Small intestine (tissue), 16 donors: ENCODE results near the gene IGFALS. TPM values are rescaled to one million over a fixed set of nuclear protein-coding genes. Genes with fewer than 3 reads are reported as not detected.
A peak's percentile ranks its signal among the peaks of the same experiment; 100 is the strongest.

Experiments used
- DNase-seq, 2 donors: peaks; one replicate each; pipeline versions ENCODE4 v3.0.0 to v3.0.0-alpha.2; 2013
- FAIRE-seq: peaks from 2 replicates; lab custom pipeline; 2012; peaks lifted over from hg19 to GRCh38; lab: Jason Lieb, UNC
- H3K27ac ChIP-seq, 3 donors: one replicate each; pipeline ENCODE4 v1.5.1; 2013; ENCODE audit warnings: low read length in 2 of 3, mild to moderate bottlenecking in 2 of 3, control low read depth in 1 of 3, inconsistent platforms in 1 of 3, low read depth in 1 of 3, moderate library complexity in 1 of 3
- H3K27me3 ChIP-seq, 3 donors: one replicate each; pipeline ENCODE4 v1.6.1; 2013; ENCODE audit warnings: low read length in 3 of 3, inconsistent platforms in 1 of 3; ENCODE audit not compliant: control insufficient read depth in 3 of 3, insufficient read depth in 3 of 3
- H3K36me3 ChIP-seq, 3 donors: one replicate each; pipeline ENCODE4 v1.6.1; 2013; ENCODE audit warnings: low read length in 3 of 3, inconsistent platforms in 1 of 3, low read depth in 1 of 3, mild to moderate bottlenecking in 1 of 3, moderate library complexity in 1 of 3; ENCODE audit not compliant: control insufficient read depth in 3 of 3, insufficient read depth in 2 of 3
- H3K4me1 ChIP-seq, 3 donors: one replicate each; pipeline ENCODE4 v1.6.1; 2013; ENCODE audit warnings: low read length in 2 of 3, inconsistent platforms in 1 of 3, low read depth in 1 of 3, mild to moderate bottlenecking in 1 of 3, moderate library complexity in 1 of 3; ENCODE audit not compliant: control insufficient read depth in 3 of 3, insufficient read depth in 2 of 3
- H3K4me3 ChIP-seq, 3 donors: one replicate each; pipeline ENCODE4 v1.5.1; 2013; ENCODE audit warnings: low read length in 3 of 3, control low read depth in 1 of 3, inconsistent platforms in 1 of 3, low read depth in 1 of 3, mild to moderate bottlenecking in 1 of 3, moderate library complexity in 1 of 3
- H3K9me3 ChIP-seq, 2 donors: one replicate each; pipeline ENCODE4 v1.6.1; 2013; ENCODE audit warnings: low read depth in 1 of 2, low read length in 1 of 2; ENCODE audit not compliant: control insufficient read depth in 2 of 2, insufficient read depth in 1 of 2
- WGBS, 3 donors: extraction: QIAGEN DNeasy Blood & Tissue Kit; methylation state at CpG; one replicate each; pipeline ENCODE4 v1.1.7; 2013; 5-methylcytosine and 5-hydroxymethylcytosine counted together
- long read RNA-seq, 10 donors: transcript quantifications; one replicate each; lab custom pipeline, GENCODE V29; 2026
- polyA plus RNA-seq, 4 donors: library from polyadenylated mRNA; stranded (reverse) in 3 of 4; unstranded in 1 of 4; fragments of 200-250 nt in 3 of 4; fragments of 120-200 nt in 1 of 4; gene quantifications; one replicate each; pipeline versions ENCODE4 v1.2.1 to v1.2.3, GENCODE V29; 2013
- donor health status: healthy with polysubstance abuse.
- donor health status: control.
- donor health status: control.
- donor health status: Bipolar disorder and iron deficiency.
- donor health status: healthy.

Gene IGFALS
- 10 to 100 TPM in 1 of 4 donors, under 1 TPM in 3; 0.16 to 17.0 (median 0.38) TPM for polyA plus RNA-seq
- long read RNA-seq, donor 1, result 0 reads
- long read RNA-seq, donor 2, result 0 reads
- long read RNA-seq, donor 3, partial matches to known transcripts, result 0 of 1 reads
- long read RNA-seq, donor 3, other reads (novel, unspliced or antisense), result 0 of 1 reads
- long read RNA-seq, donor 4, result 0 reads
- long read RNA-seq, donor 5, partial matches to known transcripts, result 0 of 1 reads
- long read RNA-seq, donor 5, other reads (novel, unspliced or antisense), result 0 of 1 reads
- long read RNA-seq, donor 6, partial matches to known transcripts, result 0 of 2 reads
- long read RNA-seq, donor 6, other reads (novel, unspliced or antisense), result 0 of 2 reads
- long read RNA-seq, donor 7, result 0 reads
- long read RNA-seq, donor 8, result 0 reads
- long read RNA-seq, donor 9, result 0 reads
- long read RNA-seq, donor 10, partial matches to known transcripts, result 0 of 1 reads
- long read RNA-seq, donor 10, other reads (novel, unspliced or antisense), result 0 of 1 reads

DNA sequence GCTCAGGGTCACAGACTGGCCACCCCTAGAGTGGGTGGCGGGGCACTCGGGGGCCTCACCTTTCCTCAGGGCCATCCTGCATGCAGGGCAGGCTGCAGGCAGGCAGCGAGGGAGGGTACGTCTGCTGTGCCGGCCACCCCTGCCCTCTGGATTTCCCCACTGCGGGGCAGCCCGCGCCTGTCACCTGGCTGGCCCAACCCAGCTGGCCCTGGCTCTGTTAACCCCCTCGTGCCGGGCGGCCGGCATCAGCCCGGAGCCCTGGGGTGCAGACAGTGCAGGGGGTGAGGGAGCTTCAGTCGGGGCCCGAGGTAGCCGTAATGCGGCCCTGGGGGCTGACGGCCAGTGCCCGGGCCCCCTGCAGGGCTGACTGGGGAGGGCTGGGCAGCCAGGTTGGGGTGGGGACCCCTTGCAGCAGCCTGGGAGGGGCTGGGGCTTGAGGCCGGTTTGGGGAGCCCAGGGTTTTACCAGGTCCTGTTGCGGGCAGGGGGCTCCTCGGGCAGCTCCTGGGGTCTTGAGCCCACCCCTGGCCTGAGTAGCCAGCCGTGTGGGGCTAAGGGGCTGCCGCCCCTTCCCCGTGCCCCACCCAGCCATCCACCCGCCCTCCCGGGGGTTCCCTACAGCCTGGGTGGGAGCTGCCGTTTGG is at the start of gene IGFALS:
TSS of gene IGFALS (minus strand) at position 128 of the 643 bp plus-strand sequence. CDS start at position 75, 53 bp downstream.
- Histone ChIP-seq H3K36me3 (peaks cover 0 to 38% (median 4%) of the 10 kb centered on the region in 3 donors), H3K4me1 (peaks cover 0 to 22% (median 0%) of the 10 kb centered on the region in 3 donors), H3K27me3 (no peaks in the 10 kb centered on the region), H3K4me3 (peak within 1 kb of the TSS in 1 of 3 donors; percentile 29), H3K27ac (peak within 1 kb of the TSS in 1 of 3 donors; percentile 33), H3K9me3 (peaks cover 0 to 15% of the 10 kb centered on the region in 2 donors)
- FAIRE-seq (no peak), DNase-seq (peak in 1 of 2 donors; percentile 48)
- WGBS, 3 donors, result 23 to 55% (median 39%) methylated on average over 21 to 28 of the region's 28 CpGs

DNA sequence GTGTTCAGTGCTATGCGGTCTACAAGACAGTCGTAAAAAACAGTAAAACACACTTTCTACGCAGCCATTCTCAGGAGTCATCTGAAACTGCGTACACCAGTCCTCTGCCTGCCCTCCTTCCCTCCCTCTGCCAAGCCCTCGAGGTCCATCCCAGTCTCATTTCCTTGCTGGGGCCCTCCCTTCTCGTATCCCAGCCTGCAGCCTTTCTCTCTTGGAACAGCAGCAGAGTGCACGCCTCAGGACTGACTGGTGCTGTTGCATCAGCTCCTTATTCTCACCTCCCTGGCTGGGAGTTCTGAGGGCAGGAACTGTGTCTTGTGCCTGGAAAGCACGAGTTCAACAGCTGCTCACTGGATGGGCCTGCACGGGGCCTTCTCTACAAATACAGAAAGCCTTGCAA is 46.0 kb upstream of the IGFALS start:
- WGBS, 3 donors, result 66 to 77% (median 72%) methylated on average over 9 of the region's 9 CpGs
- H3K36me3 ChIP-seq, result peaks cover 0 to 7% (median 2%) of the 10 kb centered on the region in 3 donors
- H3K27ac ChIP-seq, result peak overlapping the region in 1 of 3 donors; percentile 18
- H3K27me3 ChIP-seq, result no peaks in the 10 kb centered on the region
- no peaks in the 10 kb centered on the region for H3K4me1 ChIP-seq
- H3K4me3 ChIP-seq, result no peak overlapping the region
- DNase-seq, result peak in 1 of 2 donors; percentile 33
- H3K9me3 ChIP-seq, result no peaks in the 10 kb centered on the region
- no peak for FAIRE-seq

DNA sequence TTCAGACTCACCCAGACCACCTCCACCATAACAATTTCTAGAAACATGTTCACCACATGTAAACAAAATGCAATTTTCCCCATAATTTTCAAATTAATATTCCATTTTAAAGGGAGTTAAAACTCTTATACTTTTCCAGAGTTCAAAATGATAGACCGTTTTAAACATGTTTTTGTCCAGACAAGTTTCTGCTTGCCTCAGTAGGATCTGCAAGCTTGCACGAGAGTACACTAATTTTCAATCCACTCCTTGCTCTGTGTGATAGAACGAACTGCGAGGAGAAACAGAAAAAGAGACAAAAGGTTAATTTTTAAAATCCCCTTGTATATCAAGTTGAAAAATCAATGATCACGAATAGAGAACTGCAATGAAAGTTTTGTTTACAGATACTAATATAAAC is 40.6 kb upstream of the IGFALS start:
- Histone ChIP-seq H3K27me3 (no peaks in the 10 kb centered on the region), H3K27ac (no peak overlapping the region), H3K9me3 (no peaks in the 10 kb centered on the region), H3K4me3 (no peak overlapping the region), H3K4me1 (peaks cover 0 to 30% (median 0%) of the 10 kb centered on the region in 3 donors), H3K36me3 (peaks cover 0 to 21% (median 0%) of the 10 kb centered on the region in 3 donors)
- DNase-seq (no peak), FAIRE-seq (no peak)
- WGBS, 3 donors, result 68 to 85% (median 84%) methylated on average over 5 of the region's 5 CpGs

DNA sequence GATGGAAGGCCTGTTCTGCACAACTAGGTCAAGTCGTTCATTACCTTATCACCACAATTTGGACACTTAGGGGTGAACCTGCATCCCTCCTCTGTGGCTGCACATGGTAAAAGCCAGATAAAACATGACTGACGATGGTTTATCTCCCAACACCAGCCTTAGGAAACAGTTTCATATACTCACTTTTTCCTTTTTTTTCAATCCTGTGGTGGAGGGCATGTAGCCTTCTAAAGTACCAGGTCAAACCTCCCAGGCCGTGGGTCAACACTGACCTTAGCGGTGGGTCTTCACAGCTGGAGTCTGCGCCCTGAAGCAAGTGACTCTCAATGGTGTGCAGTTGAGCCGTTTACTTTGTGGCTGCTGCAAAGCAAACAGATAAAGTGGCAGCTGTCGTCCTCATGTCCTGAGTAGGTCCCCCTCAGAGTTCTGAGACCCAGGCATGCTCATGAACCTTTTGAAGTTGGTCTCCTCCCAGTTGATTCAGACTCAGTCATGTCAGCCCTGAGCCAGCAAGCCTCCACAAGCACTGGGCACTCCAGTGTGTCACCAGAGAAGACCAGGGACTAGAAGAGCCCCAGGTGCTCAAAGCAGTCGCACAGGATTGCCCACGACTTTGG is 39.4 kb upstream of the IGFALS start:
- Histone ChIP-seq H3K27me3 (no peaks in the 10 kb centered on the region), H3K27ac (no peak overlapping the region), H3K9me3 (no peaks in the 10 kb centered on the region), H3K4me3 (no peak overlapping the region), H3K36me3 (peaks cover 0 to 19% (median 0%) of the 10 kb centered on the region in 3 donors), H3K4me1 (peaks cover 0 to 30% (median 0%) of the 10 kb centered on the region in 3 donors)
- 62 to 75% (median 68%) methylated on average over 9 of the region's 9 CpGs for WGBS, 3 donors
- FAIRE-seq, result no peak
- no peak for DNase-seq

DNA sequence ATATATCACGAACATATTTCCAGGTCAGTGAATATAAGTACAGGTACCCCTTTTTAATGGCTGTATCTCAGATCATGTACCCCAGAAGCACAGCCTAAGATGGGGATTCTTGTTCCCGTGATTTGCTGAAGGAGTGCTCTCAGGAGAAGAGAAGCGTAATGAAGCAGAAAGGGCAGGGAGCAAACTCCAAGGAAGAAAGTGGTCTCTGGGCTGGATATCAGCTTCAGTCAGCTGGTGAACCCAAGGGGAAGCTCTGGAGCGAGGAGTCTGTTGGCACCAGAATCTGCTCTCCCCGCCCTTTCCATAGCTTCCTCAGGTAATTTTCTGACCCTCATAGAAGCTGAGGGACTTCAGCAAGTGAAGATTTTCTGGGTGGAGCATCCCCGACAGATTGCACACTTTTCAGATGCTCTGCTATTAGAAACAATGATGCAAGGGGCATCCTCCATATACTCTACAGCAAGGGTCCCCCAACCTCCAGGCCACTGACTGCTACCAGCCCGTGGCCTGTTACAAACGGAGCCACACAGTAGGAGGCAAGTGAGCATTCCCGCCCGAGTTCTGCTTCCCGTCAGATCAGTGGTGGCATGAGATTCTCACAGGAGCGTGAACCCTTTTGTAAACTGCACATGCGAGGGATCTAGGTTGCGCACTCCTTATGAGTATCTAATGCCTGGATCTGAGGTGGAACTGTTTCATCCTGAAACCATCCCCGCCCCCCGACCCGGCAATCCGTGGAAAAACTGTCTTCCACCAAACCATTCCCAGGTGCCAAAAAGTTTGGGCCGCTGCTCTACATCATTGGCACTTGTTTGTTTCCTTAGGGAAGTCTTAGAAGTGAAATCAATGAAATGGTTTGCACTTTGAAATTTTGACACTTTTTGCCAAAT is 37.9 kb upstream of the IGFALS start:
- peaks cover 0 to 30% (median 3%) of the 10 kb centered on the region in 3 donors for H3K4me1 ChIP-seq
- 67 to 80% (median 76%) methylated on average over 19 of the region's 19 CpGs for WGBS, 3 donors
- H3K9me3 ChIP-seq, result no peaks in the 10 kb centered on the region
- DNase-seq (peak; percentile 51 to 54), FAIRE-seq (no peak)
- H3K36me3 ChIP-seq, result peaks cover 0 to 17% (median 0%) of the 10 kb centered on the region in 3 donors
- no peak overlapping the region for H3K4me3 ChIP-seq
- peak overlapping the region; percentile 43 to 90 (median 88) for H3K27ac ChIP-seq
- no peaks in the 10 kb centered on the region for H3K27me3 ChIP-seq

DNA sequence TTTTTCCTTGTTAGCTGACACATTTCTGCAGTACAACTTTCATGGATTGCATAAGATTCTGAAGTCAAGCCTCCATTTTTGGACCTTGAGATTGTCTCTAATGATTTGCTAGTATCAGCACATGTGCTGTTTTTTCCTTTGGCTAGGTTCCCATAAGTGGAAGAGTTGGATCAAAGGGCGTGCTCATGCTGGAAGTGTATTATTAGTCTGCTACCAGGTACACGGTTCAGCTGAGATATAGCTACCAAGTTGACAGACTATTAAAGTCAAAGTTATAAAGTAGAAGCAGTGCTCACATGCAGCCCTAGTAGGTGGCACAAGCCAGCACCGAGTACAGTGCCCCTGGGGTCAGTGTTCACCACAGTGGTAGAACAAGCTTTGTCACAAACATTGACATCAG is 36.7 kb upstream of the IGFALS start:
- no peak for FAIRE-seq
- H3K4me3 ChIP-seq, result peak overlapping the region in 1 of 3 donors; percentile 94
- peak overlapping the region in 2 of 3 donors; percentile 60 to 88 for H3K27ac ChIP-seq

DNA sequence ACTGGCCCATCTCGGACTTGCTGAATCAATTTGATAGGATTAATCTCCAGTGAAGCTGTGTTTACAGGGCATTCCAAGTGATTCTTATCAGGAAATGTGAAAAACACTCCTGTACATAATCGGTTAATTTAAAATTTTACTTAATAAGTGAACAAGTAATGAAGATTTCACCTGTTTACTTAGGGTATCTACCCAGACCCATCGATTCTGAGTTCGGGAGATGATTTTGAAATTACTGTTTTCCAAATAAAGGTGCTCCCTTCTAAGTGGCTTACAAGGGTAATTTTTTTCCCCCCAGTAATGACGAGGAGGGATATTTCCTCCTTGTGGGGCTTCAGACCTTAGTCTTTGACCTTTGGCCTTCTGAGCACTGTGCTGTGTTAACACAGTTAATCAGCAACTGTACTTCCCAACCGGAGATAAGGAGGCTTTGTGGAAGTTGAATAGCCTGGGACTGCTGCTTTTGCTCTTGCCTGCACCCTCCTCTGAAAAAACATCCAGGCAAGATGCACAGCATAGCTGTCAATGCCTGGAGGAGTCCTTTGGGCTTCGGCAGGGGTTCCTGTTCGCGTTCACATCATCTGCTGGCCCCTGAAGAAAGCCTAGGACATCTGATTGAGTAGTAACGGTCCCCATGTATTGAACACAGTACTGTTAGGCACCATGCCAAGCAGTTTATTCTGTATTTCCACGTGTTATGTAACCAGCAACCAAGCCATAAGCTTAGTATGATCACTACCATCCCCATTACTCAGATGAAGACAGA is 35.3 kb upstream of the IGFALS start:
- FAIRE-seq (no peak), DNase-seq (peak; percentile 85 to 92)
- H3K9me3 ChIP-seq, result no peaks in the 10 kb centered on the region
- WGBS, 3 donors, result 14 to 54% (median 27%) methylated on average over 11 of the region's 11 CpGs
- no peaks in the 10 kb centered on the region for H3K27me3 ChIP-seq
- H3K27ac ChIP-seq, result peak overlapping the region; percentile 60 to 88 (median 78)
- peak overlapping the region in 2 of 3 donors; percentile 72 to 94 for H3K4me3 ChIP-seq
- H3K36me3 ChIP-seq, result peaks cover 0 to 17% (median 0%) of the 10 kb centered on the region in 3 donors
- peaks cover 2 to 42% (median 3%) of the 10 kb centered on the region in 3 donors for H3K4me1 ChIP-seq

More for the DNA sequence above, 36.7 kb upstream of the IGFALS start:
- Histone ChIP-seq H3K36me3 (peaks cover 0 to 17% (median 0%) of the 10 kb centered on the region in 3 donors), H3K4me1 (peaks cover 0 to 36% (median 3%) of the 10 kb centered on the region in 3 donors), H3K9me3 (no peaks in the 10 kb centered on the region), H3K27me3 (no peaks in the 10 kb centered on the region)
- peak; percentile 93 to 99 for DNase-seq
- WGBS, 3 donors, result 10 to 52% (median 30%) methylated on average over 3 of the region's 3 CpGs
